ENCODE measurements around the gene SMPD3.

The SMPD3 gene

GRCh38 chr16:68401871-68402747 lies 46.2 kb downstream of the SMPD3 start:
- no peak for DNase-seq

DNA sequence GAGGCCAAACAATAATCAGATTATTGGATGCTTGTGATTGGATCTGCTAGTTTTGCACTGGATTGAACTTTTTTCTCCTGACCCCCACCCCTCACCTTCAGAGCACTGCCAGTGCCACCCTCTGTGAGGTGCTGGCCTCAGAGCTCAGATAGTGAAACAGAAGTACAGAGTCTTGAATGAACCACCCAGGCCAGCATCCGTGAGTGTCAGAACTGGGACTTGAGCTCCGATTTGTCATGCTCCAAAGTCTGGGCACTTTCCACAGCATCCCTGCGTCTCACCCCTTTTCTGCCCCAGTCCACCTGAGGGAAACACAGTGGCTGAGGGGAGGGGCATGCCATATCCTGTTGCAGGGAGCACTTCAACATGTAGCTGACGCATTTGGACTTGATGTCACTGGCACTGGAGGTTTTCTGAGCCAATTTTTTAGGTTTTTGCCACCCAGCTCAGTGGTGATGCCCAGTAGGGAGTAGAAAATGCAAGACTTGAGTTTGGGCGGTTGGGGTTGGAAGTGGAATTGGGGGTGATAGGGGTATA lies 47.3 kb downstream of the SMPD3 start:
- no peak for DNase-seq

DNA sequence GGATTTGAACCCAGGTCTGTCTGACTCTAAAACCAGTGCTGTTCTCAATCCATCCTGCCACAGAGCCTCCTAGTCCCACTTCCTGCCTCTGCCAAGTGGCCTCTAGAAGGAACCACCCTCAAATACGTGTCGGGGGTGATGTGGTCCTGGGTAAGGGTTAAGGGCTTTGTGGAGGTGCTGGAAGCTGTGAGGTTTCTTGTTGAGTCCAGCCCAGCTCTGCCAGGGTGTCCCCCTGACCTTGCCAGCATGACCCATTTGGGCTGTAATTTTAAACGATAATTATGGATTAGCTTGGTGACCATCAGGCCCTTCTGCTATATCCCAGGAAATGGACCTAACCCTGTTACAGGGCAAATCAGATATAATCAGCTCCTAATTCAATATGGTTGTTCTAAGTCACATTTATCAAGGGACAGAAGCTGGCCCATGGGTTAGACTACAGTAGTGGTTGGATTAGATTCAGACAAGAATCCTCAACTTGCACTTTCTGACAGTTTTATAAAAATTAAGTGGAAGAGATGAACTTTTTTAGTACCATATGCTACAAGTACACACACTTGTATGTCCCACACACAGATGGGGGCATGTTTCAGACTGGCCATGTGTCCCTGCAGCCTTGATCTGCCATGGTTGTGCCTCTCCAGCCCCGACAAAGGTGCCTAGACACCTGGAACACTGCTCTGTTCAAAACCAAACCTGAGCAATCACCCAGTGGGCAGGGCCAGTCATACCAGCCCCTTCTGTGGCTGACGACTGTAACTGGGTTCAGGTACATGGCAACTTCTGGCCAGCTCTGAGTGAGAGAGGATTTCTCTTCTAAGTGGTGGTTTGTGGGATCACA lies 48.0 kb downstream of the SMPD3 start:
- DNase-seq: no peak

- DNase-seq: no peak
Measured at GRCh38 chr16:68399456-68399855, 48.9 kb downstream of the SMPD3 start.

- DNase-seq: no peak
Measured at GRCh38 chr16:68397710-68398201, 50.6 kb downstream of the SMPD3 start.

DNA sequence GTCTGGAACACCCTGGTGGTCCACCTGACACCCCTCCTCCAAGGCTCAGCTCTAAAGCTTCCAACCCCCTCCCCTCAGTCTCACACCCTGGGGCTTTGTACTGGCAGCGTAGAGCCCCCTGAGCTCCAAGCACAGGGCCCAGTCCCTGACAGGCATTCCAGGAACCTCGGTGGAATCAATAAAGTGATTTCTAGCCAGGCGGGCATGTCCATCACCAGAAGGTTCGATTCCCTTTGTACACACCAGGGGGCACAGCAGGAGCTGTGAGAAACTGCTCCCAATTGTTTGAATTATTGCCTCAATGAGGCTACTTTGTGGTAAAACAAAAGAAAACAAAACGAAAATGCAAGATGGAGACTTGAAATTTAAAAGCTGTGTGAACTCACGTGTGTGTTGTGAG lies 51.8 kb downstream of the SMPD3 start:
- DNase-seq: peak; percentile 52

- DNase-seq: no peak
Measured at GRCh38 chr16:68395815-68396214, 52.5 kb downstream of the SMPD3 start.

- no peak for DNase-seq
Measured at GRCh38 chr16:68395167-68395786, 53.0 kb downstream of the SMPD3 start.

DNA sequence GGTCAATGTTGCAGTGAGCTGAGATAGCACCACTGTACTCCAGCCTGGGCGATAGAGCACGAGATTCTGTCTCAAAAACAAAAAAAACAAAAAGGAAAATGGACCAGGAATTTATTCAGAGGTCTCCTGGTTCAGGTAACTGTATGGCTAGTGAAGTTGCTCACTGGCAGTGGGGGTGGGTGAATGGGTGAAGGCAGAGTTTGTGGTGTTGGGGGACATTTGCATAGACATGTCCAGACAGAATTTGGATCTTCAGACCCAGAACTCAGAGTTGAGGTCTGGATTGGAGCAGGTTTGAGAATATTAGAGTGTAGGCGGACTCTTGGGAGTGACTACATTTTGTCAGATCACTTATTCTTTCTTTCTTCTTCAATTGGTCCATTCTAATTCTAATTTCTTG lies 55.0 kb downstream of the SMPD3 start:
- no peak for DNase-seq

- DNase-seq: no peak
Measured at GRCh38 chr16:68389750-68390371, 58.4 kb downstream of the SMPD3 start.

GRCh38 chr16:68389006-68389405 lies 59.3 kb downstream of the SMPD3 start:
- DNase-seq: no peak

GRCh38 chr16:68388124-68388523 lies 60.2 kb downstream of the SMPD3 start:
- DNase-seq: no peak

DNA sequence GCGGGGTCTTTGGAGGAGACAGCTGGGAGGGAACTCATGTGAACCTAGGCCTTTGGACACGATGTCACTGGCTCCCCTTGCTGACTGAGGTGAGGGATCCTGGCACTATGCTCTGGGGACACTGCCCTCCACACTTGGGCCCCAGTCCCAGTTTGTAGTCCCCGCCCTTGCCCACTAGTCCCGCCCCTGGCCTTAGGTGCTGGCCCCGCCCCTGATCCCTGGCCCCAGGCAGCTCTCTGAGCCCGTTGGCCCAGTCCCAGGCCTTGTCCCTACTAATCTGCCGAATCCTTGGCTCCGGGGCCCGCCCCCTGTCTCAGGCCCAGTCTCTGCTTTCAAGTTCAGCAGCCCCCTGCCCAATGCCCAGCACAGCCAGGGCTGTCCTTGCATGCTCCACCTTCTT lies 61.0 kb downstream of the SMPD3 start:
- no peak for DNase-seq

DNA sequence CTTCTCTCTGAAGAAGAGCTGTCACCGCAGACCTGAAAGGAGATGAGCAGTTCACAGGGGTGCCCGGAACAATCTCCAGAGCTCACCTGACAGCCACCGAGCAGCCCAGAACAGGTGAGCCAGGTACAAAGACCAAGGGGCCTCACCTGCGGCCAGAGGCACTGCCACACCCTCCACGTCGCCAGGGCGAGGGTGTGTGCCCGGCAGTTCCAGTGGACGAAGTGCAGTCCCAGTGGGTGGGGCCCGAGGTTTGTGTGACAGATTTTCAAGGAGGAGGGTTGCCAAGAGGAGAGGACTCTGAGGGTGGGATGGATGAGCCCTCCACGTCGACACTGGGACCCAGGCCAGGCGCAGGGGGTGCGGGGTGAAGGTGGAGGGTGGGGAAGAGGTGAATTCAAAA lies 61.7 kb downstream of the SMPD3 start:
- no peak for DNase-seq

GRCh38 chr16:68385371-68385770 lies 62.9 kb downstream of the SMPD3 start:
- DNase-seq: no peak

- DNase-seq: no peak
Measured at GRCh38 chr16:68384288-68385161, 63.8 kb downstream of the SMPD3 start.

- DNase-seq: no peak
Measured at GRCh38 chr16:68383858-68384257, 64.5 kb downstream of the SMPD3 start.

DNA sequence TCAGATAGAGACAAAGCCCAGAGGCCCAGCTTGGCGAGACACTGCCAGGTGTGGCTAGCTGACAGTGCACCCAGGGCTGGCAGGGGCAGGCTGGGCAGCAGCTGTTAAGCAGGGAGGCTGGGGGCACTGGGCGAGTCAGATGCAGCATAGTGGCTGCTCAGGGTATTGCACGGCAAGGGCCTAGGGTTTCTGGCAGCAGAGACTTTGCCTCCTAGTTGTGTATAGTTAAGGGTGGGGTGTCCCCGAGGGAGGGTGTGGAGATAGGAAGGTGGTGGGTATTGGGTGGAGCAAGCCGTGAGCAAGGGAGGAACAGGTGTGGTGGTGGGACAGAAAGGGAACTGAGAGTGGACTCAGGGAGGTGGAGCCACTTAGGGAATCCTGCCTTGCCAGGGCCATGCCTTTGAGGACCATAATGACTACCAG lies 66.0 kb downstream of the SMPD3 start:
- no peak for DNase-seq

- no peak for DNase-seq
Measured at GRCh38 chr16:68381363-68381724, 67.0 kb downstream of the SMPD3 start.

GRCh38 chr16:68380676-68381362 lies 67.5 kb downstream of the SMPD3 start:
- DNase-seq: no peak

GRCh38 chr16:68380348-68380670 lies 68.0 kb downstream of the SMPD3 start:
- DNase-seq: no peak

Measured in activated gamma-delta T cell treated with Interleukin-2 at 50 U/mL for 16 hours (primary cell).